ENCODE measurements around the gene PWP1. TPM values are rescaled to one million over a fixed set of nuclear protein-coding genes. Genes with fewer than 3 reads are reported as not detected.

Gene PWP1
- total and polyA plus RNA-seq, 2 donors (not counting 1 experiment from before 2014, with no cell fraction given) = 51.2 to 63.5 TPM

DNA sequence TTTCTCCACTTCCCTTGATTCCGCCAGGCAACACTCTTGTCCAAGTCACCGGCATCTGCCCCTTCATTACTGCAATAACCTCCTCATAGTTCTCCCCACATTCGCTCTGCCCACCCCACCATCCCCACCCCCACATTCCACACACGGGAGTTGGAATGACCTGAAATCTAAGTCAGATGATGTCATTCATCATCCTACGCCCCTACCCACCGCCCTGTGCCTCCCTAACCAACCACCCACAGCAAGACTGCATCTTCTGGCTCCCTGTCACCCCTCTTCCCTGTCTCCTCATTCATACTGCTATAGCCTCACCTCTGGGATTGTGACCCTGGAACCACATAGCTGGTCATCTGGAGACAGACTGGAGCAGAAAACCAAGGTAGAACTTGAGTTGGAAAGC, 7.9 kb upstream of the PWP1 start:
- CTCF ChIA-PET = interaction anchor here (2.0 to 14.2 kb wide), 2 partner anchors 208 to 251 kb away, joined by 7 to 324 read pairs; no protein-coding TSS in a partner anchor
- no peak for TF ChIP-seq EZH2 (IDR thresholded peaks at IDR 0.05; ENCODE audit: borderline replicate concordance, insufficient read depth, low read depth, low read length, poor library complexity, severe bottlenecking)
- TF ChIP-seq, protein P1, sequence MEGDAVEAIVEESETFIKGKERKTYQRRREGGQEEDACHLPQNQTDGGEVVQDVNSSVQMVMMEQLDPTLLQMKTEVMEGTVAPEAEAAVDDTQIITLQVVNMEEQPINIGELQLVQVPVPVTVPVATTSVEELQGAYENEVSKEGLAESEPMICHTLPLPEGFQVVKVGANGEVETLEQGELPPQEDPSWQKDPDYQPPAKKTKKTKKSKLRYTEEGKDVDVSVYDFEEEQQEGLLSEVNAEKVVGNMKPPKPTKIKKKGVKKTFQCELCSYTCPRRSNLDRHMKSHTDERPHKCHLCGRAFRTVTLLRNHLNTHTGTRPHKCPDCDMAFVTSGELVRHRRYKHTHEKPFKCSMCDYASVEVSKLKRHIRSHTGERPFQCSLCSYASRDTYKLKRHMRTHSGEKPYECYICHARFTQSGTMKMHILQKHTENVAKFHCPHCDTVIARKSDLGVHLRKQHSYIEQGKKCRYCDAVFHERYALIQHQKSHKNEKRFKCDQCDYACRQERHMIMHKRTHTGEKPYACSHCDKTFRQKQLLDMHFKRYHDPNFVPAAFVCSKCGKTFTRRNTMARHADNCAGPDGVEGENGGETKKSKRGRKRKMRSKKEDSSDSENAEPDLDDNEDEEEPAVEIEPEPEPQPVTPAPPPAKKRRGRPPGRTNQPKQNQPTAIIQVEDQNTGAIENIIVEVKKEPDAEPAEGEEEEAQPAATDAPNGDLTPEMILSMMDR (IDR thresholded peaks at IDR 0.05) = no peak
- POLR2A ChIA-PET = no interaction called here

DNA sequence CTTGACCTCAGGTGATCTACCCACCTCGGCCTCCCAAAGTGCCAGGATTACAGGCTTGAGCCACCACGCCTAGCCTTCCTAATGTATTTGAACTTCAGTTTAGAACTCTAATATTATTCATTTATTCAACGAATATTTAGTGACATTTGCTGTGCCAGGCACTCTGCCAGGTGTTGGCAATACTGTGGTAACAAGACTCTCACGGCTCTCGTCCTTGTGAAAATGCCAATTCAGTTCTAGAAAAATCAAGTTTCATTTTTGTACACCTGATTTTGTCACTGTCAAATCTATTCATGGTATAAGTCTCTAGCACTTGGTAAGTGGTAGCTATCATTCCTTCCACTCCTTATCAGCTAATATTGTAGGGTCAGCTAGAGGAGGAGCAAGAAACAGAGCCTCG, 6.3 kb upstream of the PWP1 start:
- Histone ChIP-seq H3K4me2 (replicated peaks; ENCODE audit: low read depth, low read length, poor library complexity, severe bottlenecking) (no peak overlapping the region), H3K4me1 (ENCODE audit: control insufficient read depth in 2 of 2, insufficient read depth in 2 of 2, low read length in 2 of 2) (peaks cover 0 to 3% of the 10 kb centered on the region in 2 donors), H3K36me3 (replicated peaks in 1 of 2; ENCODE audit: control extremely low read depth in 1 of 2, control insufficient read depth in 1 of 2, extremely low read depth in 1 of 2, insufficient read depth in 2 of 2, low read length in 1 of 2) (no peaks in the 10 kb centered on the region), H4K20me1 (ENCODE audit: control insufficient read depth, insufficient read depth, low read length, poor library complexity, severe bottlenecking) (no peaks in the 10 kb centered on the region), H3K79me2 (ENCODE audit: control insufficient read depth, insufficient read depth, low read length) (no peaks in the 10 kb centered on the region), H3K27me3 (replicated peaks in 1 of 4; ENCODE audit: control extremely low read depth in 1 of 4, control insufficient read depth in 3 of 4, insufficient read depth in 4 of 4, low read length in 3 of 4) (peaks cover 0 to 11% (median 0%) of the 10 kb centered on the region in 4 experiments), H3K27ac (ENCODE audit: low read length in 2 of 2) (no peak overlapping the region), H3K9ac (ENCODE audit: low read length) (no peak overlapping the region), H2AFZ (ENCODE audit: insufficient read depth, low read depth, low read length, poor library complexity, severe bottlenecking) (no peak overlapping the region), H3K4me3 (ENCODE audit: control extremely low read depth in 1 of 5, extremely low read depth in 1 of 5, insufficient read depth in 1 of 5, low read depth in 2 of 5, low read length in 4 of 5) (no peak overlapping the region), H3K9me3 (ENCODE audit: control extremely low read depth in 1 of 3, control insufficient read depth in 2 of 3, insufficient read depth in 1 of 3, low read length in 2 of 3) (no peaks in the 10 kb centered on the region)
- H3K9me3 Mint-ChIP-seq (ENCODE audit: insufficient read depth) = no peaks in the 10 kb centered on the region
- H3K4me3 Mint-ChIP-seq = no peak overlapping the region
- DNase-seq (no peak), ATAC-seq (ENCODE audit: low read depth) (no peak)
- CTCF ChIA-PET = interaction anchor here (1.0 to 14.2 kb wide), 8 partner anchors 16 to 832 kb away, joined by 3 to 324 read pairs (median 4); no protein-coding TSS in a partner anchor
- no peak overlapping the region for H3K27ac Mint-ChIP-seq
- TF ChIP-seq, protein P1 (IDR thresholded peaks at IDR 0.05) = no peak
- TF ChIP-seq EZH2 (IDR thresholded peaks at IDR 0.05; ENCODE audit: borderline replicate concordance, insufficient read depth, low read depth, low read length, poor library complexity, severe bottlenecking) = no peak
- H3K4me1 Mint-ChIP-seq = peaks cover 1% of the 10 kb centered on the region
- POLR2A ChIA-PET = interaction anchor here (0.6 kb wide), 1 partner anchor 7 kb away, joined by 5 read pairs; no protein-coding TSS in a partner anchor
- 76% methylated on average over 5 of the region's 6 CpGs for WGBS (ENCODE audit: insufficient coverage)
- intact Hi-C loops (cut with micrococcal nuclease) = no loop called here
- H3K27me3 Mint-ChIP-seq = peaks cover 12% of the 10 kb centered on the region

More for the DNA sequence above, 7.9 kb upstream of the PWP1 start:
- H4K20me1 ChIP-seq (ENCODE audit: control insufficient read depth, insufficient read depth, low read length, poor library complexity, severe bottlenecking) = no peaks in the 10 kb centered on the region
- H3K27ac ChIP-seq (ENCODE audit: low read length in 2 of 2) = no peak overlapping the region
- H3K9ac ChIP-seq (ENCODE audit: low read length) = no peak overlapping the region
- H3K4me3 ChIP-seq (ENCODE audit: control extremely low read depth in 1 of 5, extremely low read depth in 1 of 5, insufficient read depth in 1 of 5, low read depth in 2 of 5, low read length in 4 of 5) = no peak overlapping the region
- H3K4me1 Mint-ChIP-seq = no peaks in the 10 kb centered on the region
- H2AFZ ChIP-seq (ENCODE audit: insufficient read depth, low read depth, low read length, poor library complexity, severe bottlenecking) = peak overlapping the region; percentile 36
- WGBS (ENCODE audit: insufficient coverage) = 54% methylated on average over 4 of the region's 6 CpGs
- H3K9me3 ChIP-seq (ENCODE audit: control extremely low read depth in 1 of 3, control insufficient read depth in 2 of 3, insufficient read depth in 1 of 3, low read length in 2 of 3) = no peaks in the 10 kb centered on the region
- ATAC-seq (ENCODE audit: low read depth) = no peak
- no peaks in the 10 kb centered on the region for H3K79me2 ChIP-seq (ENCODE audit: control insufficient read depth, insufficient read depth, low read length)
- peaks cover 12% of the 10 kb centered on the region for H3K27me3 Mint-ChIP-seq
- H3K9me3 Mint-ChIP-seq (ENCODE audit: insufficient read depth) = no peaks in the 10 kb centered on the region
- H3K36me3 ChIP-seq (replicated peaks in 1 of 2; ENCODE audit: control extremely low read depth in 1 of 2, control insufficient read depth in 1 of 2, extremely low read depth in 1 of 2, insufficient read depth in 2 of 2, low read length in 1 of 2) = no peaks in the 10 kb centered on the region
- peaks cover 0 to 11% (median 0%) of the 10 kb centered on the region in 4 experiments for H3K27me3 ChIP-seq (replicated peaks in 1 of 4; ENCODE audit: control extremely low read depth in 1 of 4, control insufficient read depth in 3 of 4, insufficient read depth in 4 of 4, low read length in 3 of 4)
- DNase-seq = no peak
- no peak overlapping the region for H3K27ac Mint-ChIP-seq
- intact Hi-C loops (cut with micrococcal nuclease) = no loop called here
- no peak overlapping the region for H3K4me2 ChIP-seq (replicated peaks; ENCODE audit: low read depth, low read length, poor library complexity, severe bottlenecking)
- H3K4me3 Mint-ChIP-seq = no peak overlapping the region
- H3K4me1 ChIP-seq (ENCODE audit: control insufficient read depth in 2 of 2, insufficient read depth in 2 of 2, low read length in 2 of 2) = peaks cover 0 to 3% of the 10 kb centered on the region in 2 donors
